Fibroblast of pulmonary artery (primary cell): Measurements from ENCODE around the gene EIPR1.

Source experiments
- DNase-seq: peaks from one replicate; pipeline ENCODE4 v3.0.0-alpha.2; 2010; ENCODE audit warnings: low read depth
- H3K4me3 ChIP-seq: replicated peaks from 2 replicates; pipeline ENCODE4 v1.5.1; 2011; ENCODE audit warnings: low read depth, mild to moderate bottlenecking, control low read depth, low read length, moderate library complexity
- TF ChIP-seq, protein P1 (sequence below): IDR thresholded peaks from 2 replicates; pipeline ENCODE4 v1.5.1; 2011; ENCODE audit warnings: mild to moderate bottlenecking, control low read depth, low read length, inconsistent platforms; ENCODE audit errors: missing control alignments

Gene EIPR1

DNA sequence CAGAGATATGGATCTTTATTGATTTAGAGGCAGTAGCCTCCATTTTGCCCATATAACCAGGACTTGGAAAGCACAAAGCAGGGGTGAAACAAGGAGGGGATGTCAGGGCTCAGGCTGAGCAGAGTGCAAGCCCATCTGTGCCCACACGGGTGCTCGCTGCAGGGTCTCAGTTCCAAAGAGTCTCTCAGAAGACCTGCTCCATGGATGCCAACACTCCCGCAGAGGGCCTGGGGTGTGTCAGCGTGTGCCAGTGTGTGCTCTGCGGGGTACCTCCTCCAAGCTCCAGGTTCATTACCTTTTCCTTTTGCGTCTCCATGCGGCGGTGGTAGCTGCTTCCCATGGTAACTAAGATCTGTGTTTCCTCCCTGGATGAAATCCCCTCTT, 107.5 kb downstream of the EIPR1 start:
- no peak overlapping the region for H3K4me3 ChIP-seq
- DNase-seq = no peak
- TF ChIP-seq, protein P1, sequence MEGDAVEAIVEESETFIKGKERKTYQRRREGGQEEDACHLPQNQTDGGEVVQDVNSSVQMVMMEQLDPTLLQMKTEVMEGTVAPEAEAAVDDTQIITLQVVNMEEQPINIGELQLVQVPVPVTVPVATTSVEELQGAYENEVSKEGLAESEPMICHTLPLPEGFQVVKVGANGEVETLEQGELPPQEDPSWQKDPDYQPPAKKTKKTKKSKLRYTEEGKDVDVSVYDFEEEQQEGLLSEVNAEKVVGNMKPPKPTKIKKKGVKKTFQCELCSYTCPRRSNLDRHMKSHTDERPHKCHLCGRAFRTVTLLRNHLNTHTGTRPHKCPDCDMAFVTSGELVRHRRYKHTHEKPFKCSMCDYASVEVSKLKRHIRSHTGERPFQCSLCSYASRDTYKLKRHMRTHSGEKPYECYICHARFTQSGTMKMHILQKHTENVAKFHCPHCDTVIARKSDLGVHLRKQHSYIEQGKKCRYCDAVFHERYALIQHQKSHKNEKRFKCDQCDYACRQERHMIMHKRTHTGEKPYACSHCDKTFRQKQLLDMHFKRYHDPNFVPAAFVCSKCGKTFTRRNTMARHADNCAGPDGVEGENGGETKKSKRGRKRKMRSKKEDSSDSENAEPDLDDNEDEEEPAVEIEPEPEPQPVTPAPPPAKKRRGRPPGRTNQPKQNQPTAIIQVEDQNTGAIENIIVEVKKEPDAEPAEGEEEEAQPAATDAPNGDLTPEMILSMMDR = no peak

DNA sequence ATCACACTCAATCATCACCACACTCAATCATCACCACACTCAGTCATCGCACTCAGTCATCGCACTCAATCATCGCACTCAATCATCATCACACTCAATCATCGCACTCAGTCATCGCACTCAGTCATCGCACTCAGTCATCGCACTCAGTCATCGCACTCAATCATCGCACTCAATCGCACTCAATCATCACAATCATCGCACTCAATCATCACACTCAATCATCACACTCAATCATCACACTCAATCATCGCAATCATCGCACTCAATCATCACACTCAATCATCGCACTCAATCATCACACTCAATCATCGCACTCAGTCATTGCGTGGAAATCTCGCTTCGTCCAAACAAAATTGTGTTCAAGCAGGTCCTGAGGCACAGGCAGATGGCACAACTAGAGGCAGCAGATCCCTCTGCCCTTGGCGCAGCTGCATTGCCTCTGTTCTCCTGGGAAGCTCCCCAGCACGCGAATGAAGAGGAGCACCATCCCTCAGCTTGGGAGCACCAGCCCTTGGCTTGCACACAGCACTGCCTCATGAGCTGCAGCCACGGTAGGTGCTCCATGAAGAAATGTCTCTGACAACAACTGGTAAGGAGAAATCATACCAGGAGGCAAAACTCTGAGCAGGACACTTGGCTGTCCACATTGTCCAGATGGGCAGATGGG, 108.1 kb downstream of the EIPR1 start:
- TF ChIP-seq, protein P1 = no peak

DNA sequence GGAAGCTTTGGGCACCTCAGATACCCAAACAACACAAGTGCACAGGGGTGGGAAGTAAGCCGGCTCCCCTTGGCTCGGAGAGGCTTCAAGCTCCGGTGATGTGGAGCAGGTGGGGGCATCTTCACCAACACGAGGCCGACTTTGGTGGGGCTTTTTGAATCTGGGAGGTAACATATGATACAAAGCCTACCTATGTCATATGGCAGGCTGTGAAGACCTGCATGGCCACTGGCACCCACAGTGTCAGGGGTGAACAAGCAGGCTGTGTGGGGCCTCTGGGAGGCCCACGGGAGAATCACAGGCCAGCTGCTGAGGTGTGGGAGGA, 109.0 kb downstream of the EIPR1 start:
- no peak overlapping the region for H3K4me3 ChIP-seq
- DNase-seq = no peak
- TF ChIP-seq, protein P1 = no peak

More for the DNA sequence above, 108.1 kb downstream of the EIPR1 start:
- H3K4me3 ChIP-seq = no peak overlapping the region
- DNase-seq = no peak

DNA sequence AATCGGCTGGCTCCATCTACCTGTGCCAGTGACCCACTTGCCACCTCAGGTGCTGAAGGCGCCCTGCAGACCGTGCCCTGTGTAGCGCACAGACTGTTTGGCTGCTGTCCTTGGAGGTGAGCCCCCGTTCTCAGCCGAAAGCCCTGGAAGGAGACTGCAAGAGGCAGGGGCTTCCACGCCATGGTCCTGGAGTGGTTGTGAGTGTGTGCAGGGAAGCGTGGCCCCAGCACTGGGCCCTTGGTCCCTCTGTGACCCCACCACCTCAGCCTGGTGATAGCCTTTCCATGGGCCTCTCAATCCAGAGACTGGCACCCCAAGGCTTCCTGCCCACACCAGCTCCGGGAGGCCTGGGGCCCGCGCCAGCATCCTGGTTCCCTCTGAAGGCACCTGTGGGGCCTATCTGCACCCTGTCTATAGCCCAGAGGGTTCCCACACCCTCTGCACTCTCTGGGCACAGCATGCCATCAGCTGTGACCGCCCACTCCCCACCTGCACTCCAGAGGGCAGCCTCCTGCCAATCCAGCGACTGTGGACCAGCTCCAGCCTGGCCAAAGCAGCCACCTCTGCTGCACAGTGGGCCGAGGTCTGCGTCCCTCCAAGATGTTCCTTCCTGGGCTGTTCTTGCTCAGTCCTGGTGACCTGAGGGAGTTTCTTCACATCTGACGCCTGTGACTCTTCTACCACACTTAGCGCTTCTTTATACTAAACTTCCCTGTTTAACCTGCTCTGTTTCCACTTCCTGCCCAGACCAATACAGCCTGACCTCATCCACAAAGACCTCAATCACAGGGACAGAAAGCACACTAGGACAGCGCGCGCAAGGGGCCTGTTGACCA, 109.5 kb downstream of the EIPR1 start:
- TF ChIP-seq, protein P1 = no peak
- DNase-seq = no peak
- H3K4me3 ChIP-seq = no peak overlapping the region

DNA sequence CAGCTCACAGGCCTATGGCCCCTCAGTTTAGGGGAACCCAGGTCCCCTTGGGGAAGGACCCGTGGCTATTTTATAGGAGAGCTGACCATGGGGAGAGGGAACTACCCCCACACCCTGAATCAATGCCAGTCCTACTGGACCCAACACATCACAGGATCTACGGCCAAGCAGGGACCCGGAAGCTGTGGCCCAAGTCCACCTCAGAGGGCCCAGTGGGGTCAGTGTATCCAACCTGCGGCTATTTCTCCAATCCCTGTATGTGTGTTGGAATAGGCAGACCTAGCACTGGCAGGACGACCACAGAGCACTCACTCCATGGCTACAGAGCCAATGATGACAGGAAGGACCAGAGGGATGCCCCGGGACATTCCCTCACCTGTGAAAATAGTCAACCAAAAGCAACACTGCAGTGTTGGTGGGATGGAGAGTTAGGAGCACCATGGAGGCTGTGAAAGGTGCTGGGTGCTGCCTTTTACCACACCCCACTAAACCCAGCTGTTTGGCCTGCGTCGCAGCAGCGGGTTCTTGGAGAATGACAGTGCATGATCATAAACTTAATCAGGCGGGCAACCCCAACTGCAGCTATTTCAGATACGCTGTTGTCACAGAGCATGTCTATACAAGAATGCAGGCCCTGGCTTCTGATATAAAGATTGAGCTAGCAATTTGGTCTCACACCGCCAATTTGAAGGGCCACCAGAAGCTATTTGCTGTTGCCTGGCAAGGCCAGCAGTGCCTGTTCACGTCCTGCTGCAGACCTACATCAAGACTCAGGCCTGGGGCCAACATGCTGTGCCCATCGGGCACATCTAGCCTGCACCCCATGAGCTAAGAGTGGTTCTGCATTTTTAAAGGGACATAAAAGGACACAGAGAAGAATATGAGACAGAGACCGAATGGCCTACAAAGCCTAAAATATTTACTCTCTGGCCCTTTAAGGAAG, 110.4 kb downstream of the EIPR1 start:
- TF ChIP-seq, protein P1 = no peak
- H3K4me3 ChIP-seq = no peak overlapping the region
- DNase-seq = no peak

DNA sequence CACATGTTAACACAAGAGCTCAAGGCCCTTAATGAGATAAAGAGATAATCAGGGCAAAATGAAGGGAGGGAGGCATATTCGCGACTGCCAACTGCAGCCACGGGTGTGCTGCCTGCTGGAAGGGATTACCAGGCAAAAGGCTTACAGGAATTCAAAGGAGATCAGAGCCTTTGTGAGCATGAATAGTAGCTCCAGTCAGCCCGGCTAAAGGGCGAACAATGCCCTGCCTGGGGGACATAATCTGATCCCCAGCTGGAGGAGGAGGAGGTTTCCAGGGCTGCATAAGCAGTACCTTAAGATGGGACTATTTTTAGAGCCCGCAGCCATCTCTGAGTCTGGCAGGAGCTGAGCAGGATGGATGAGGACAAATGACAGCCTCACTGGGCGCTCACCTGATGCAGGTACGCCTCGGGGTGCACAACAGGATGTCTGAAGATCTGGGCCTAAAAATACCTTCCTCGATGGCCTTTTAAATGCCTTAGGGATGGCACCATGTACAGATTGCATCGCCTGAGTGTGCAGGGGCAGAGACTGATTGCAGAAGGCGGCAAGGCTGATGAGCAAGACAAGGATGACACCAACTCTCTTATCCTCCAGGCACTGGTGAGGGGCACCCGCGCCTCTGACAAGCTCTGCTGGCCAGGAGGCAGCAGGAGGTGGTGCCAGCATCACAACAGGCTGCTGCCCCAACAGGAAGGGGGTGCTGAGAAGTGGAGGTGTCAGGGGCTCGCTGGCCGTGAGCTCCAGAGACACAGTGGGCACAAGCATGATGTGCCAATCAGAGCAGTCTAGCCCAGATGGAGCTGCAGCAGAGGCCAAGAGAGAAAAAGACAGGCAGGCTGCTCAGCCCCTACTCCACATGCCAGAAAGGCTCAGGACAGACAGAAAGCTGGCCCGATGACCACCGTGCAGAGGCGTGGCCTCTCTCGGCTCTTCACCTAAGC, 111.4 kb downstream of the EIPR1 start:
- no peak overlapping the region for H3K4me3 ChIP-seq
- TF ChIP-seq, protein P1 = no peak
- no peak for DNase-seq
